ENCODE results near the gene ATG10.

DNA sequence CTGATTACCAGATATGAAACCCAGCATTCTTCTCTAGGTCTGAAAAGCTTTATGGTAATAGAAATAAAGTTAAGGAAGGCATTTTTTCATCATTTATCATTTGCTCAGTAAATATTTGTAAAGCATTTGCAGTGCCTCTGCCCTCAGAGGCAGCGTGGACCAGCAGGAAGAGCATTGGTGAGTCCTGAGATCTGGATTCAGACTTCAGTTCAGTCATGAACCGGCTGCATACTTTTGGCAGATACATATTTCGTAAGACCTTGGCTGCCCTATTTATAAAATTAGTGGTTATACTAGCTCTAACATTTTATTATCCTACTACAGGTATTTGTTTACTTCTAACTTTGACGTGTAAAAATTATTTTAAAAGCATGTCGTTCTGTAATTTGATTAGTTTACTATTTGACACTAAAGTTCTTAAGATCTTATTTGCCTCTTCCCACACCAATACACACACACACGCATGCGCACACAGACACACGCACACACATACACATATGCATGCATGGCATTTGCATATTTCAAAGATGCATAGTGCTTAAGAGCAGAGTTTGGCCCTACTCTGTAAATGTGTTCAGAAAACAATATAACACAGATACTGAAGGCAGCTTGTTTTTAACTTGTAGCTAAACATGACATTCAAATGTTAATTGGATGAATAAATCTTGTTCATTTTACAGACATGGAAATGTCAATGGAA, 204.4 kb downstream of the ATG10 start:
- no peak for TF ChIP-seq POLR2AphosphoS5 (IDR thresholded peaks at IDR 0.05; ENCODE audit: low read depth, low read length)
- TF ChIP-seq, protein P1, sequence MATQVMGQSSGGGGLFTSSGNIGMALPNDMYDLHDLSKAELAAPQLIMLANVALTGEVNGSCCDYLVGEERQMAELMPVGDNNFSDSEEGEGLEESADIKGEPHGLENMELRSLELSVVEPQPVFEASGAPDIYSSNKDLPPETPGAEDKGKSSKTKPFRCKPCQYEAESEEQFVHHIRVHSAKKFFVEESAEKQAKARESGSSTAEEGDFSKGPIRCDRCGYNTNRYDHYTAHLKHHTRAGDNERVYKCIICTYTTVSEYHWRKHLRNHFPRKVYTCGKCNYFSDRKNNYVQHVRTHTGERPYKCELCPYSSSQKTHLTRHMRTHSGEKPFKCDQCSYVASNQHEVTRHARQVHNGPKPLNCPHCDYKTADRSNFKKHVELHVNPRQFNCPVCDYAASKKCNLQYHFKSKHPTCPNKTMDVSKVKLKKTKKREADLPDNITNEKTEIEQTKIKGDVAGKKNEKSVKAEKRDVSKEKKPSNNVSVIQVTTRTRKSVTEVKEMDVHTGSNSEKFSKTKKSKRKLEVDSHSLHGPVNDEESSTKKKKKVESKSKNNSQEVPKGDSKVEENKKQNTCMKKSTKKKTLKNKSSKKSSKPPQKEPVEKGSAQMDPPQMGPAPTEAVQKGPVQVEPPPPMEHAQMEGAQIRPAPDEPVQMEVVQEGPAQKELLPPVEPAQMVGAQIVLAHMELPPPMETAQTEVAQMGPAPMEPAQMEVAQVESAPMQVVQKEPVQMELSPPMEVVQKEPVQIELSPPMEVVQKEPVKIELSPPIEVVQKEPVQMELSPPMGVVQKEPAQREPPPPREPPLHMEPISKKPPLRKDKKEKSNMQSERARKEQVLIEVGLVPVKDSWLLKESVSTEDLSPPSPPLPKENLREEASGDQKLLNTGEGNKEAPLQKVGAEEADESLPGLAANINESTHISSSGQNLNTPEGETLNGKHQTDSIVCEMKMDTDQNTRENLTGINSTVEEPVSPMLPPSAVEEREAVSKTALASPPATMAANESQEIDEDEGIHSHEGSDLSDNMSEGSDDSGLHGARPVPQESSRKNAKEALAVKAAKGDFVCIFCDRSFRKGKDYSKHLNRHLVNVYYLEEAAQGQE (IDR thresholded peaks at IDR 0.05; ENCODE audit: insufficient read depth in 1 of 2, low read depth in 2 of 2, low read length in 2 of 2): no peak
- TF ChIP-seq SIN3A (IDR thresholded peaks at IDR 0.05; ENCODE audit: borderline replicate concordance, insufficient read depth, low read length): no peak
- TF ChIP-seq TAF1 (IDR thresholded peaks at IDR 0.05; ENCODE audit: borderline replicate concordance, insufficient read depth, low read length): no peak
- no peak for TF ChIP-seq FOXP2 (optimal IDR thresholded peaks at IDR 0.05; ENCODE audit: borderline replicate concordance, extremely low read depth, extremely low read length, insufficient read depth)
